Fibroblast of skin of left quadriceps (primary cell): Measurements from ENCODE around the gene TFDP2.
A peak's percentile ranks its signal among the peaks of the same experiment; 100 is the strongest.
"Not testable (repeated sequence)": the region's sequence is repeated elsewhere in the genome, so short reads cannot be mapped to it uniquely, and the experiment has no call there.

ENCODE experiments used
- DNase-seq, 2 experiments: peaks; one replicate each; pipeline ENCODE4 v3.0.0-alpha.2; 2013; ENCODE audit warnings: low read depth in 2 of 2

TFDP2 gene

GRCh38 chr3:142127941-142128658 is 21.2 kb downstream of the TFDP2 start:
- no peak for DNase-seq

GRCh38 chr3:142124243-142124642 is 25.1 kb downstream of the TFDP2 start:
- DNase-seq, result no peak

- no peak for DNase-seq
Observed at GRCh38 chr3:142120707-142121106, 28.6 kb downstream of the TFDP2 start.

- DNase-seq, result no peak
Observed at GRCh38 chr3:142118911-142119310, 30.4 kb downstream of the TFDP2 start.

- no peak for DNase-seq
Observed at GRCh38 chr3:142117056-142117851, 32.1 kb downstream of the TFDP2 start.

- DNase-seq, result no peak
Observed at GRCh38 chr3:142115867-142116668, 33.3 kb downstream of the TFDP2 start.

GRCh38 chr3:142112601-142113000 is 36.7 kb downstream of the TFDP2 start:
- no peak for DNase-seq

- no peak for DNase-seq
Observed at GRCh38 chr3:142106548-142106947, 42.8 kb downstream of the TFDP2 start.

- DNase-seq, result no peak
Observed at GRCh38 chr3:142105991-142106390, 43.4 kb downstream of the TFDP2 start.

GRCh38 chr3:142104763-142105162 is 44.6 kb downstream of the TFDP2 start:
- no peak for DNase-seq

- DNase-seq, result no peak
Observed at GRCh38 chr3:142098964-142099363, 50.4 kb downstream of the TFDP2 start.

GRCh38 chr3:142097099-142097843 is 52.1 kb downstream of the TFDP2 start:
- no peak for DNase-seq

- DNase-seq, result no peak
Observed at GRCh38 chr3:142095841-142096240, 53.5 kb downstream of the TFDP2 start.

GRCh38 chr3:142088925-142089324 is 60.4 kb downstream of the TFDP2 start:
- DNase-seq, result not testable (repeated sequence)

- DNase-seq, result peak in 1 of 2 experiments; percentile 6
Observed at GRCh38 chr3:142088522-142088921, 60.8 kb downstream of the TFDP2 start.

- peak; percentile 57 to 61 for DNase-seq
Observed at GRCh38 chr3:142087676-142088075, 61.7 kb downstream of the TFDP2 start.

GRCh38 chr3:142086581-142087090 is 62.7 kb downstream of the TFDP2 start:
- no peak for DNase-seq

- DNase-seq, result no peak
Observed at GRCh38 chr3:142081178-142081577, 68.2 kb downstream of the TFDP2 start.

GRCh38 chr3:142077859-142078500 is 71.4 kb downstream of the TFDP2 start:
- DNase-seq, result no peak

- no peak for DNase-seq
Observed at GRCh38 chr3:142077155-142077858, 72.0 kb downstream of the TFDP2 start.
